Right lobe of liver (tissue), 6 donors: ENCODE data around the gene ASPHD2. TPM values are rescaled to one million over a fixed set of nuclear protein-coding genes. Genes with fewer than 3 reads are reported as not detected.
A peak's percentile ranks its signal among the peaks of the same experiment; 100 is the strongest.

Experiments
- ATAC-seq, 4 donors: fragments of 200-7000 bp; cut with Tn5 transposase; one replicate each; pipeline ENCODE4 v1.9.1; 2020; ENCODE audit warnings: mild to moderate bottlenecking in 4 of 4, moderate library complexity in 4 of 4
- DNase-seq, 3 donors: peaks; one replicate each; pipeline ENCODE4 v3.0.0-alpha.2; 2020
- H3K27ac ChIP-seq, 3 donors: fragments of 200-600 bp; one replicate each; pipeline ENCODE4 v1.8.0; 2022
- H3K27me3 ChIP-seq, 2 donors: fragments of 200-600 bp; one replicate each; pipeline ENCODE4 v1.8.0; 2022
- H3K36me3 ChIP-seq, 4 donors: fragments of 200-600 bp; sonication (generic) in 1 of 4; one replicate each; pipeline versions ENCODE4 v1.5.1 to v1.8.0; 2017 to 2022; ENCODE audit warnings: control low read depth in 1 of 4
- H3K4me1 ChIP-seq, 4 donors: fragments of 200-600 bp; sonication (generic) in 1 of 4; one replicate each; pipeline versions ENCODE4 v1.5.1 to v1.8.0; 2017 to 2022; ENCODE audit warnings: control low read depth in 1 of 4
- H3K4me3 ChIP-seq, 3 donors: fragments of 200-600 bp; one replicate each; pipeline ENCODE4 v1.8.0; 2022
- H3K9me3 ChIP-seq, 4 donors: fragments of 200-600 bp; sonication (generic) in 1 of 4; one replicate each; pipeline versions ENCODE4 v1.5.1 to v1.8.0; 2017 to 2022; ENCODE audit warnings: control low read depth in 1 of 4
- CTCF ChIP-seq, 4 donors: fragments of 200-600 bp in 3 of 4; fragments of 450-650 bp in 1 of 4; IDR thresholded peaks; one replicate each; pipeline versions ENCODE4 v1.5.1 to v1.8.0; 2016 to 2022; ENCODE audit warnings: antibody characterized with exemption in 4 of 4, mild to moderate bottlenecking in 2 of 4
- POLR2A ChIP-seq: fragments of 450-650 bp; IDR thresholded peaks from one replicate; pipeline ENCODE4 v1.6.1; 2017; ENCODE audit warnings: antibody characterized with exemption, mild to moderate bottlenecking
- WGBS: methylation state at CpG from one replicate; pipeline ENCODE4 v1.1.6; 2018; ENCODE audit warnings: low coverage, low lambda C conversion rate; ENCODE audit not compliant: insufficient coverage; ENCODE audit errors: missing lambda C conversion rate; 5-methylcytosine and 5-hydroxymethylcytosine counted together
- intact Hi-C, 2 donors: fragments of 100-400 bp; cut with DNase I; formaldehyde crosslinking; loops; one replicate each; pipeline versions ENCODE4 v1.11.2 to v1.14.1; 2022
- total RNA-seq, 6 experiments: library from RNA; depleted of rRNA in 2 of 6; stranded (reverse); fragments of >200 nt in 2 of 6; fragmentation: NEBNext Ultra II Directional in 3 of 6; extraction: Animal tissue kit (Norgen Biotek cat#: 25700) in 3 of 6; gene quantifications; one replicate each; pipeline versions ENCODE4 v1.1.0 to v1.2.4, GENCODE V29; 2016 to 2023
- donor health status: DM: no; HTN: yes; CAD: no.
- donor health status: DM: no; HTN: no; CAD: no.
- donor health status: DM: no; HTN: no; CAD: no.
- donor health status: DM: no; HTN: yes; CAD: no.
- donor health status: DM: no; HTN: yes; CAD: no.

The ASPHD2 gene
- total RNA-seq, 6 experiments from 2014 or later = 0.07 to 0.38 (median 0.12) TPM; not detected in 3

- no peak for TF ChIP-seq POLR2A
- no peak for TF ChIP-seq CTCF (IDR thresholded peaks at IDR 0.05)
- intact Hi-C loops = no loop called here
- ATAC-seq (no peak), DNase-seq (no peak)
- no peaks in the 10 kb centered on the region for H3K27me3 ChIP-seq
- no peak overlapping the region for H3K27ac ChIP-seq
- no peaks in the 10 kb centered on the region for H3K9me3 ChIP-seq
- no peaks in the 10 kb centered on the region for H3K4me1 ChIP-seq
- H3K36me3 ChIP-seq = peaks cover 12 to 85% (median 35%) of the 10 kb centered on the region in 4 donors
- WGBS = 80% methylated on average over 1 of the region's 2 CpGs
- no peak overlapping the region for H3K4me3 ChIP-seq
Observed at GRCh38 chr22:26470807-26471206, 41.7 kb downstream of the ASPHD2 start.

- DNase-seq (no peak), ATAC-seq (peak in 1 of 4 donors; percentile 66)
- 78% methylated on average over 5 of the region's 5 CpGs for WGBS
- H3K4me3 ChIP-seq = no peak overlapping the region
- no peaks in the 10 kb centered on the region for H3K9me3 ChIP-seq
- H3K4me1 ChIP-seq = no peaks in the 10 kb centered on the region
- no peak overlapping the region for H3K27ac ChIP-seq
- intact Hi-C loops = no loop called here
- peaks cover 12 to 85% (median 35%) of the 10 kb centered on the region in 4 donors for H3K36me3 ChIP-seq
- no peaks in the 10 kb centered on the region for H3K27me3 ChIP-seq
- TF ChIP-seq POLR2A (no peak), CTCF (IDR thresholded peaks at IDR 0.05) (no peak)
Observed at GRCh38 chr22:26471522-26471921, 42.5 kb downstream of the ASPHD2 start.

GRCh38 chr22:26474682-26475081, 45.6 kb downstream of the ASPHD2 start:
- Histone ChIP-seq H3K4me1 (peaks cover 0 to 11% (median 5%) of the 10 kb centered on the region in 4 donors), H3K27me3 (no peaks in the 10 kb centered on the region), H3K4me3 (no peak overlapping the region), H3K27ac (no peak overlapping the region), H3K36me3 (peaks cover 2 to 70% (median 30%) of the 10 kb centered on the region in 4 donors), H3K9me3 (no peaks in the 10 kb centered on the region)
- no peak for ATAC-seq
- intact Hi-C loops = no loop called here
- TF ChIP-seq POLR2A (no peak), CTCF (IDR thresholded peaks at IDR 0.05) (no peak)
- DNase-seq = no peak

GRCh38 chr22:26476705-26477340, 47.8 kb downstream of the ASPHD2 start:
- Histone ChIP-seq H3K36me3 (peaks cover 2 to 50% (median 16%) of the 10 kb centered on the region in 4 donors), H3K27ac (no peak overlapping the region), H3K4me3 (no peak overlapping the region), H3K27me3 (no peaks in the 10 kb centered on the region), H3K4me1 (peaks cover 0 to 22% (median 10%) of the 10 kb centered on the region in 4 donors), H3K9me3 (no peaks in the 10 kb centered on the region)
- ATAC-seq = no peak
- 85% methylated on average over 2 of the region's 4 CpGs for WGBS
- intact Hi-C loops = no loop called here
- TF ChIP-seq POLR2A (no peak), CTCF (IDR thresholded peaks at IDR 0.05) (no peak)
- DNase-seq = no peak
